Activated CD4-positive, alpha-beta T cell treated with anti-CD3 and anti-CD28 coated beads, Interleukin-2, amount 10 ng/mL, durations not matched to agents 7 days and 5 days (primary cell): ENCODE data around the gene IRF2. TPM values are rescaled to one million over a fixed set of nuclear protein-coding genes. Genes with fewer than 3 reads are reported as not detected.

Experiments
- CTCF ChIA-PET: fragments of 350-600 bp; sonication (Branson Sonifier 250); formaldehyde crosslinking; loops from one replicate; lab custom pipeline; 2021; ENCODE audit warnings: antibody characterized with exemption; lab: Charles Lee
- POLR2A ChIA-PET: fragments of 350-600 bp; sonication (Branson Sonifier 250); formaldehyde crosslinking; loops from one replicate; lab custom pipeline; 2021; ENCODE audit warnings: antibody characterized with exemption; lab: Charles Lee
- DNase-seq: peaks from one replicate; pipeline ENCODE4 v3.0.0-alpha.2; 2020
- H3K27ac Mint-ChIP-seq: one replicate; pipeline ENCODE4 v1.8.0; 2021; ENCODE audit warnings: mild to moderate bottlenecking, moderate library complexity, mixed read lengths
- H3K27me3 Mint-ChIP-seq: one replicate; pipeline ENCODE4 v1.8.0; 2021; ENCODE audit warnings: mixed read lengths
- H3K36me3 Mint-ChIP-seq: one replicate; pipeline ENCODE4 v1.8.0; 2021; ENCODE audit warnings: low read depth, mixed read lengths
- H3K4me1 Mint-ChIP-seq: one replicate; pipeline ENCODE4 v1.8.0; 2021; ENCODE audit warnings: mixed read lengths
- H3K4me3 Mint-ChIP-seq: one replicate; pipeline ENCODE4 v1.8.0; 2021; ENCODE audit warnings: mild to moderate bottlenecking, moderate library complexity, mixed read lengths
- H3K9me3 Mint-ChIP-seq: one replicate; pipeline ENCODE4 v1.8.0; 2021; ENCODE audit warnings: mixed read lengths
- total RNA-seq, 2 experiments: library from RNA; stranded (reverse); gene quantifications; one replicate each; pipeline ENCODE4 v1.2.3, GENCODE V29; 2021

The IRF2 gene
- 10 to 100 TPM; 82.1 to 84.3 TPM for total RNA-seq

GRCh38 chr4:184474263-184475095 is at the start of gene IRF2:
Gene IRF2, minus strand, starts transcription at chr4:184474550. Its CDS starts 45,486 bp downstream, at chr4:184429064.
- no peaks in the 10 kb centered on the region for H3K27me3 Mint-ChIP-seq
- H3K4me3 Mint-ChIP-seq, result peak within 1 kb of the TSS; percentile 99
- H3K4me1 Mint-ChIP-seq, result peaks cover 52% of the 10 kb centered on the region
- ChIA-PET POLR2A (interaction anchor here (0.6 to 1.5 kb wide), 14 partner anchors 29 to 784 kb away, joined by 3 to 14 read pairs (median 3); no protein-coding TSS in a partner anchor), CTCF (interaction anchor here (0.7 to 1.5 kb wide), 5 partner anchors 9 to 206 kb away, joined by 3 to 6 read pairs (median 3); no protein-coding TSS in a partner anchor)
- peak; percentile 98 for DNase-seq
- peaks cover 46% of the 10 kb centered on the region for H3K36me3 Mint-ChIP-seq
- peak within 1 kb of the TSS; percentile 98 for H3K27ac Mint-ChIP-seq
- H3K9me3 Mint-ChIP-seq, result peaks cover 2% of the 10 kb centered on the region

- H3K27ac Mint-ChIP-seq, result no peak overlapping the region
- POLR2A ChIA-PET, result no interaction called here
These were observed 41.3 kb upstream of the IRF2 start for GRCh38 chr4:184515606-184516005.

GRCh38 chr4:184514121-184514988 is 40.0 kb upstream of the IRF2 start:
- Mint-ChIP-seq H3K4me3 (peak overlapping the region; percentile 35), H3K27me3 (no peaks in the 10 kb centered on the region), H3K27ac (peak overlapping the region; percentile 56), H3K4me1 (peaks cover 36% of the 10 kb centered on the region), H3K9me3 (peaks cover 21% of the 10 kb centered on the region), H3K36me3 (peaks cover 18% of the 10 kb centered on the region)
- CTCF ChIA-PET, result interaction anchor here (0.5 to 7.0 kb wide), 15 partner anchors 8 to 250 kb away, joined by 3 to 44 read pairs (median 3); no protein-coding TSS in a partner anchor
- POLR2A ChIA-PET, result interaction anchor here (0.6 to 1.8 kb wide), 7 partner anchors 10 to 108 kb away, joined by 3 to 14 read pairs (median 4); partner anchors contain the start of gene IRF2
- peak; percentile 40 for DNase-seq

More at GRCh38 chr4:184515606-184516005, 41.3 kb upstream of the IRF2 start:
- Mint-ChIP-seq H3K9me3 (peaks cover 11% of the 10 kb centered on the region), H3K4me1 (peaks cover 32% of the 10 kb centered on the region), H3K36me3 (peaks cover 9% of the 10 kb centered on the region), H3K27me3 (no peaks in the 10 kb centered on the region), H3K4me3 (no peak overlapping the region)
- CTCF ChIA-PET, result interaction anchor here (1.1 to 7.0 kb wide), 5 partner anchors 10 to 252 kb away, joined by 3 to 44 read pairs (median 34); no protein-coding TSS in a partner anchor
- DNase-seq, result no peak

GRCh38 chr4:184513802-184514120 is 39.4 kb upstream of the IRF2 start:
- POLR2A ChIA-PET, result interaction anchor here (1.1 to 1.8 kb wide), 5 partner anchors 10 to 109 kb away, joined by 3 to 14 read pairs (median 4); partner anchors contain the start of gene IRF2
- H3K36me3 Mint-ChIP-seq, result peaks cover 17% of the 10 kb centered on the region
- peaks cover 36% of the 10 kb centered on the region for H3K4me1 Mint-ChIP-seq
- H3K27me3 Mint-ChIP-seq, result no peaks in the 10 kb centered on the region
- no peak for DNase-seq
- CTCF ChIA-PET, result interaction anchor here (1.0 to 7.0 kb wide), 11 partner anchors 8 to 249 kb away, joined by 3 to 44 read pairs (median 4); no protein-coding TSS in a partner anchor
- H3K4me3 Mint-ChIP-seq, result peak overlapping the region; percentile 35
- peak overlapping the region; percentile 56 for H3K27ac Mint-ChIP-seq
- peaks cover 22% of the 10 kb centered on the region for H3K9me3 Mint-ChIP-seq

- peaks cover 15% of the 10 kb centered on the region for H3K36me3 Mint-ChIP-seq
- no peak for DNase-seq
- no peak overlapping the region for H3K4me3 Mint-ChIP-seq
- ChIA-PET CTCF (interaction anchor here (1.1 to 7.0 kb wide), 6 partner anchors 12 to 253 kb away, joined by 3 to 34 read pairs (median 4); no protein-coding TSS in a partner anchor), POLR2A (interaction anchor here (0.6 kb wide), 1 partner anchor 52 kb away, joined by 3 read pairs; no protein-coding TSS in a partner anchor)
- no peak overlapping the region for H3K27ac Mint-ChIP-seq
- H3K9me3 Mint-ChIP-seq, result peaks cover 21% of the 10 kb centered on the region
- no peaks in the 10 kb centered on the region for H3K27me3 Mint-ChIP-seq
- peaks cover 47% of the 10 kb centered on the region for H3K4me1 Mint-ChIP-seq
These were observed 36.8 kb upstream of the IRF2 start for GRCh38 chr4:184511156-184511555.

- Mint-ChIP-seq H3K9me3 (peaks cover 21% of the 10 kb centered on the region), H3K4me3 (no peak overlapping the region), H3K36me3 (peaks cover 15% of the 10 kb centered on the region), H3K27me3 (no peaks in the 10 kb centered on the region), H3K4me1 (peaks cover 45% of the 10 kb centered on the region), H3K27ac (no peak overlapping the region)
- POLR2A ChIA-PET, result no interaction called here
- CTCF ChIA-PET, result interaction anchor here (1.1 to 7.0 kb wide), 5 partner anchors 12 to 252 kb away, joined by 3 to 34 read pairs (median 4); no protein-coding TSS in a partner anchor
- DNase-seq, result no peak
These were observed 36.1 kb upstream of the IRF2 start for GRCh38 chr4:184510401-184510800.

GRCh38 chr4:184506527-184507121 is 32.3 kb upstream of the IRF2 start:
- Mint-ChIP-seq H3K4me3 (peak overlapping the region; percentile 2), H3K9me3 (peaks cover 21% of the 10 kb centered on the region), H3K36me3 (peaks cover 18% of the 10 kb centered on the region), H3K27ac (peak overlapping the region; percentile 20), H3K4me1 (peaks cover 42% of the 10 kb centered on the region), H3K27me3 (no peaks in the 10 kb centered on the region)
- peak; percentile 57 for DNase-seq
- ChIA-PET CTCF (interaction anchor here (0.6 to 6.1 kb wide), 18 partner anchors 8 to 240 kb away, joined by 3 to 43 read pairs (median 3); partner anchors contain the start of gene IRF2), POLR2A (interaction anchor here (0.8 to 1.4 kb wide), 2 partner anchors 32 to 89 kb away, joined by 3 to 5 read pairs; partner anchors contain the start of gene IRF2)

- no peak overlapping the region for H3K4me3 Mint-ChIP-seq
- peaks cover 9% of the 10 kb centered on the region for H3K36me3 Mint-ChIP-seq
- no peak for DNase-seq
- H3K27ac Mint-ChIP-seq, result peak overlapping the region; percentile 88
- H3K4me1 Mint-ChIP-seq, result peaks cover 38% of the 10 kb centered on the region
- H3K9me3 Mint-ChIP-seq, result peaks cover 8% of the 10 kb centered on the region
- ChIA-PET POLR2A (interaction anchor here (1.0 kb wide), 1 partner anchor 9 kb away, joined by 6 read pairs; no protein-coding TSS in a partner anchor), CTCF (interaction anchor here (0.7 to 6.1 kb wide), 4 partner anchors 10 to 252 kb away, joined by 3 to 43 read pairs (median 4); no protein-coding TSS in a partner anchor)
- no peaks in the 10 kb centered on the region for H3K27me3 Mint-ChIP-seq
These were observed 30.0 kb upstream of the IRF2 start for GRCh38 chr4:184504385-184504784.

GRCh38 chr4:184503869-184504300 is 29.5 kb upstream of the IRF2 start:
- H3K4me3 Mint-ChIP-seq, result peak overlapping the region; percentile 19
- H3K9me3 Mint-ChIP-seq, result peaks cover 6% of the 10 kb centered on the region
- POLR2A ChIA-PET, result interaction anchor here (0.7 to 1.0 kb wide), 2 partner anchors 10 to 29 kb away, joined by 3 to 6 read pairs; partner anchors contain the start of gene IRF2
- CTCF ChIA-PET, result interaction anchor here (0.7 to 6.1 kb wide), 3 partner anchors 10 to 252 kb away, joined by 3 to 43 read pairs (median 3); no protein-coding TSS in a partner anchor
- peaks cover 8% of the 10 kb centered on the region for H3K36me3 Mint-ChIP-seq
- no peaks in the 10 kb centered on the region for H3K27me3 Mint-ChIP-seq
- peaks cover 38% of the 10 kb centered on the region for H3K4me1 Mint-ChIP-seq
- H3K27ac Mint-ChIP-seq, result peak overlapping the region; percentile 88
- DNase-seq, result peak; percentile 25

GRCh38 chr4:184500748-184501589 is 26.6 kb upstream of the IRF2 start:
- CTCF ChIA-PET, result interaction anchor here (0.6 to 6.1 kb wide), 3 partner anchors 13 to 43 kb away, joined by 3 to 43 read pairs (median 4); no protein-coding TSS in a partner anchor
- Mint-ChIP-seq H3K4me1 (peaks cover 24% of the 10 kb centered on the region), H3K27ac (no peak overlapping the region), H3K36me3 (peaks cover 4% of the 10 kb centered on the region), H3K9me3 (peaks cover 2% of the 10 kb centered on the region), H3K27me3 (no peaks in the 10 kb centered on the region), H3K4me3 (no peak overlapping the region)
- no peak for DNase-seq
- POLR2A ChIA-PET, result no interaction called here
